C4-2B (cell line): ENCODE results near the gene LITAFD.

ENCODE experiments used
- CTCF ChIP-seq: fragments of 450-650 bp; conservative IDR thresholded peaks from 2 replicates; pipeline ENCODE4 v1.5.1; 2017; ENCODE audit warnings: mild to moderate bottlenecking
- ZFX ChIP-seq: fragments of 450-650 bp; IDR thresholded peaks from 2 replicates; pipeline ENCODE4 v1.6.1; 2017

GRCh38 chr16:8878523-8878911 is 3.6 kb upstream of the LITAFD start:
- TF ChIP-seq CTCF = no peak
- TF ChIP-seq ZFX = no peak
